ENCODE measurements around the gene FIP1L1.
"Not testable (repeated sequence)": the region's sequence is repeated elsewhere in the genome, so short reads cannot be mapped to it uniquely, and the experiment has no call there.

FIP1L1 gene

DNA sequence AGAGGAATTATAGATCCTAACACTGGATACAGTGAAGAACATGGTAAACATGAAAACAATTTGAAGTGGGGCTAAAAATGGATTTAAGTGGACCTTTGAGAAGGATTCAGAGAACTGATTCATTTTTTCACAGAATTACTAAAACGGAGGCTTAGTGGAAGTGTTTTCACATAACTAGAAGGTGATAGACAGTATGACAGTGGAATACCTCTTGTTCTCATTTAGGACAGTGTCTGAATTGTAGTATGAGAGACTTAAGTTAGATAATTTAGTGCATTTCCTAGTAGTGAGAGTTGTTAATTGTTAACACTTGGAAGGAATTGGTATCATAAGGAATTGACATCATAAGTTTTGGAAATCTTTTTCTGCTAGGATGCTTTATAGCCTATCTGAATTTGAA lies 64.1 kb downstream of the FIP1L1 start:
- H3K4me3 ChIP-seq (ENCODE audit: extremely low read depth, insufficient read depth, low read length, poor library complexity, severe bottlenecking), result no peak overlapping the region
- peaks cover 44% of the 10 kb centered on the region for H3K36me3 ChIP-seq (ENCODE audit: control insufficient read depth, insufficient read depth, low read length)
- no peak overlapping the region for H3K27ac ChIP-seq (ENCODE audit: low read depth, low read length, severe bottlenecking)
- 89 to 100% methylated on average over 1 of the region's 1 CpG for WGBS, 2 experiments (ENCODE audit: insufficient coverage in 2 of 2)
- H3K4me1 ChIP-seq (ENCODE audit: control insufficient read depth, insufficient read depth, low read length, poor library complexity, severe bottlenecking), result no peaks in the 10 kb centered on the region
- no peaks in the 10 kb centered on the region for H3K9me3 ChIP-seq (ENCODE audit: control insufficient read depth, low read length)

DNA sequence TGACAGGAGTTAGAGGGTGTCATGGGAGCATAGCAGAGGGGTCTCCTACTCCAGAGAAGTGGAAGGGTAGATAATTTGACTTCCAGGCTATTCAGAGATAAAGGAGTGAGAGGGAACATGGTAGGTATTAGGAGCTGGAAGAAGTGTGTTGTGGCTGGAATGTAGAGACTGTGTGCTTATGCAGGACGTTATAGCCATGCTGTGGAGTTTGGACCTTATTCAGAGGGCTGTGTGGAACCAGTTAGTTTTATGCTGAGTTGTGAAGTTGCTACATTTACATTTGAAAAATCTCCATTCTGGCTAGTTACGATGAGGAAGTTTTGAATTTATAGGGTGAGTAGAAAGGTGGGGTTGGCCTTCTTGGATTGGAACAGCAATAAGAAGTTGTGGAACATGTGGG lies 67.5 kb downstream of the FIP1L1 start:
- H3K4me1 ChIP-seq (ENCODE audit: control insufficient read depth, insufficient read depth, low read length, poor library complexity, severe bottlenecking), result no peaks in the 10 kb centered on the region
- 88 to 100% methylated on average over 1 of the region's 2 CpGs for WGBS, 2 experiments (ENCODE audit: insufficient coverage in 2 of 2)
- H3K36me3 ChIP-seq (ENCODE audit: control insufficient read depth, insufficient read depth, low read length), result peaks cover 39% of the 10 kb centered on the region
- H3K4me3 ChIP-seq (ENCODE audit: extremely low read depth, insufficient read depth, low read length, poor library complexity, severe bottlenecking), result no peak overlapping the region
- H3K9me3 ChIP-seq (ENCODE audit: control insufficient read depth, low read length), result no peaks in the 10 kb centered on the region
- H3K27ac ChIP-seq (ENCODE audit: low read depth, low read length, severe bottlenecking), result no peak overlapping the region

DNA sequence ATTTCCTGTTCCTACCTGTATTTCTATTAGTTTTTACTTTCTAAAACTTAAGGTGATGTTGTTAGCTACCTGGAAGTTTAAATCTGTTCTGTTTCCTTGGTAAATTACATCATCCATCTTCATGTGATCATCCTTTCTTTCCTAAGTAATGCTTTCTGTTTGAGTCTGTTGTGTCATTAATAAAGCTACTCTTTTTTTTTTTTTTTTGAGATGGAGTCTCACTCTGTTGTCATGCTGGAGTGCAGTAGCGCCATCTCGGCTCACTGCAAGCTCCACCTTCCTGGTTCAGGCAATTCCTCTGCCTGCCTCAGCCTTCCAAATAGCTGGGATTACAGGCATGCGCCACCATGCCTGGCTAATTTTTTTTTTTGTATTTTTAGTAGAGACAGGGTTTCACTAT lies 73.3 kb downstream of the FIP1L1 start:
- Histone ChIP-seq H3K4me1 (ENCODE audit: control insufficient read depth, insufficient read depth, low read length, poor library complexity, severe bottlenecking) (no peaks in the 10 kb centered on the region), H3K4me3 (ENCODE audit: extremely low read depth, insufficient read depth, low read length, poor library complexity, severe bottlenecking) (no peak overlapping the region), H3K36me3 (ENCODE audit: control insufficient read depth, insufficient read depth, low read length) (peaks cover 40% of the 10 kb centered on the region), H3K9me3 (ENCODE audit: control insufficient read depth, low read length) (no peaks in the 10 kb centered on the region), H3K27ac (ENCODE audit: low read depth, low read length, severe bottlenecking) (no peak overlapping the region)
- WGBS, 2 experiments (ENCODE audit: insufficient coverage in 2 of 2), result 89% methylated on average over 3 of the region's 3 CpGs; no CpG with 5 or more reads in 1 of the 2 experiments

DNA sequence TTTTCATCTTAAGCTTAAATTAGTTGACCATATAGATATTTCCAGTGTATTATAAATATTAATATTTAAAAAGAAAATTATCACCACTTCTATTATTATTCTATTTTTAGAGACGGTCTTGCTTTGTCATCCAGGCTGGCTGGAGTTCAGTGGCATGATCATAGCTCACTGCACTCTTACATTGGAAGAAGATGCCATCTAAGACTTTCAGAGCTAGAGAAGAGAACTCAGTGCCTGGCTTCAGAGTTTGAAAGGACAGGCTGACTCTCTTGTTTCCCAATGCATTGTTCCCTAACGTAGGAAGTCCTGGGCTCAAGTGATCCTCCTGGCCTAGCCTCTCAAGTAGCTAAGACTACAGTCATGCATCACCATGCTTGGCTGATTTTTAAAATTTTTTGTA lies 75.9 kb downstream of the FIP1L1 start:
- Histone ChIP-seq H3K36me3 (ENCODE audit: control insufficient read depth, insufficient read depth, low read length) (peaks cover 36% of the 10 kb centered on the region), H3K27ac (ENCODE audit: low read depth, low read length, severe bottlenecking) (no peak overlapping the region)
- WGBS, 2 experiments (ENCODE audit: insufficient coverage in 2 of 2), result 100% methylated on average over 1 to 2 of the region's 2 CpGs

DNA sequence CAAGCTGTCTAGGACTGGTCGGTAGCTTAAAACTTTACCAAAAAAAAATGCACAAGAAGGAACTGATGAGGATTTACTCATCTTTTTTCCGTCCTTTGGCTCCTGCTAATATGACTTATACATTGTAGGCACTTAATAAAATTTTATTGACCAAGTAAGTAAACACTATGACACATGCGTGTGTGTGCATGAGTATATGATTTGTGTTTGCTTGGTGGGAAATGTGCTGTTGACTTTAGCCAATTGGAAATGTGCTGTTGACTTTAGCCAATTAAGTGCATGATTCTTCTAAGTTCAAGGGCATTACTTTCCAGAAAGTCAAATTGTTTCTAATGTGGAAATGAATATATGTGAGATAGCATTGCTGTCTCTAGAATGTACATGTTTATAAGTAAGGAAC lies 78.3 kb downstream of the FIP1L1 start:
- Histone ChIP-seq H3K4me1 (ENCODE audit: control insufficient read depth, insufficient read depth, low read length, poor library complexity, severe bottlenecking) (no peaks in the 10 kb centered on the region), H3K4me3 (ENCODE audit: extremely low read depth, insufficient read depth, low read length, poor library complexity, severe bottlenecking) (no peak overlapping the region), H3K36me3 (ENCODE audit: control insufficient read depth, insufficient read depth, low read length) (peaks cover 42% of the 10 kb centered on the region), H3K27ac (ENCODE audit: low read depth, low read length, severe bottlenecking) (no peak overlapping the region), H3K9me3 (ENCODE audit: control insufficient read depth, low read length) (no peaks in the 10 kb centered on the region)
- WGBS, 2 experiments (ENCODE audit: insufficient coverage in 2 of 2), result 93 to 100% methylated on average over 2 of the region's 3 CpGs

More for the DNA sequence above, 75.9 kb downstream of the FIP1L1 start:
- Histone ChIP-seq H3K9me3 (ENCODE audit: control insufficient read depth, low read length) (no peaks in the 10 kb centered on the region), H3K4me3 (ENCODE audit: extremely low read depth, insufficient read depth, low read length, poor library complexity, severe bottlenecking) (no peak overlapping the region), H3K4me1 (ENCODE audit: control insufficient read depth, insufficient read depth, low read length, poor library complexity, severe bottlenecking) (no peaks in the 10 kb centered on the region)

DNA sequence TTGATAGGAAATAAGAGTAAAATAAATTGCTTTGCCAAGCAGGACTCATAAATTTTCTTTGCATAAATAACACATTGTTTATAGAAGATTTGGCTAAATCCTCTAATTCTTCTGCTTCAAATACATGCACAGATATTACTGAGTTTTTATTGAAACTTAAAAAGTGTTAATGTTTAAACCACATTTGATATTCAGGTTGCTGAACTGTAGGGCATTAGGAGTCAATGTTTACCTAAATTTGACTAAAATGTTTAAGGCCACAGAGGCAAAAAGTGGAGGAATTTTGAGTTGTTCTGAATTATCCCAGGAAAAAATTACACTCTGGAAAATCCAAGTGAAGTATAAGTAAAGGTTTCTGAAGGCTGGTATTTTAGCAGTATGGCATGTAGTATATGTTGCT lies 78.7 kb downstream of the FIP1L1 start:
- Histone ChIP-seq H3K36me3 (ENCODE audit: control insufficient read depth, insufficient read depth, low read length) (peaks cover 43% of the 10 kb centered on the region), H3K4me1 (ENCODE audit: control insufficient read depth, insufficient read depth, low read length, poor library complexity, severe bottlenecking) (no peaks in the 10 kb centered on the region), H3K4me3 (ENCODE audit: extremely low read depth, insufficient read depth, low read length, poor library complexity, severe bottlenecking) (no peak overlapping the region), H3K27ac (ENCODE audit: low read depth, low read length, severe bottlenecking) (no peak overlapping the region), H3K9me3 (ENCODE audit: control insufficient read depth, low read length) (no peaks in the 10 kb centered on the region)

DNA sequence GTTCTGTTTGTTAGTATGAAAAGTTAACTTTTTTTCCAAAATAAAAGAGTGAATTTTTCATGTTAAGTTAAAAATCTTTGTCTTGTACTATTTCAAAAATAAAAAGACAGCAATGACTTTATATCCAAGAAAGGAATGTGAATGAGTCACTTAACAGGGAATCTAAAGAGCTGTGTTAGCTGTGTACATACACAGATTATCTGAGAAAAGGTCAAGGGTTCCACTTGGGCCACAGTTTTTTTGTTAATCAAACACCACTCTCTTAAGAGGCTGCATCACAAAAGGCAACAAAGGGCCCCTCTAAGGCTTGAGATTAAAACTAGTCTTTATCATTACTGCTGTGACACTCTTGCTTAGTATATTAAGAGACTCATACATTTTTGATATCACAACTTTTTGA lies 82.1 kb downstream of the FIP1L1 start:
- Histone ChIP-seq H3K4me1 (ENCODE audit: control insufficient read depth, insufficient read depth, low read length, poor library complexity, severe bottlenecking) (no peaks in the 10 kb centered on the region), H3K36me3 (ENCODE audit: control insufficient read depth, insufficient read depth, low read length) (peaks cover 43% of the 10 kb centered on the region), H3K9me3 (ENCODE audit: control insufficient read depth, low read length) (no peaks in the 10 kb centered on the region), H3K4me3 (ENCODE audit: extremely low read depth, insufficient read depth, low read length, poor library complexity, severe bottlenecking) (no peak overlapping the region), H3K27ac (ENCODE audit: low read depth, low read length, severe bottlenecking) (no peak overlapping the region)

DNA sequence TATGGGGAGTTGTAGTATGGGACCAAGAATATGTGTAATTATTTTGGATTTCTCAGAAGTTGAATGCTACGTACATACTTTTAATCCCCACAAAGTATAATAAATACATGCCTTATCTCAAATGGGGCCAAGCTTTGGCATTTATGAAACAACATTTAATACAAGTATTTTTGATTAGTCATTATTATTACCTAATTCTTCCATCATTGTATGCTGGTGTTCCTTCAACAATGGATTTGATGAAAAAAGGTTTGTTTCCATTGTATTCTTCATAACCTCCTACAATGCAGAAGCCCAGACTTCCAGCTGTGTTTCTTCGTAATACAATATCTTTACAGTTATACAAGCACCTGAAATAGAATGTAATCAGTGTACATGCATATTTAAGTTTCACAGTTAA lies 83.8 kb downstream of the FIP1L1 start:
- no peak overlapping the region for H3K4me3 ChIP-seq (ENCODE audit: extremely low read depth, insufficient read depth, low read length, poor library complexity, severe bottlenecking)
- H3K9me3 ChIP-seq (ENCODE audit: control insufficient read depth, low read length), result no peaks in the 10 kb centered on the region
- WGBS, 2 experiments (ENCODE audit: insufficient coverage in 2 of 2), result no CpG with 5 or more reads among the region's 2 CpGs
- H3K36me3 ChIP-seq (ENCODE audit: control insufficient read depth, insufficient read depth, low read length), result peaks cover 32% of the 10 kb centered on the region
- no peak overlapping the region for H3K27ac ChIP-seq (ENCODE audit: low read depth, low read length, severe bottlenecking)
- no peaks in the 10 kb centered on the region for H3K4me1 ChIP-seq (ENCODE audit: control insufficient read depth, insufficient read depth, low read length, poor library complexity, severe bottlenecking)

DNA sequence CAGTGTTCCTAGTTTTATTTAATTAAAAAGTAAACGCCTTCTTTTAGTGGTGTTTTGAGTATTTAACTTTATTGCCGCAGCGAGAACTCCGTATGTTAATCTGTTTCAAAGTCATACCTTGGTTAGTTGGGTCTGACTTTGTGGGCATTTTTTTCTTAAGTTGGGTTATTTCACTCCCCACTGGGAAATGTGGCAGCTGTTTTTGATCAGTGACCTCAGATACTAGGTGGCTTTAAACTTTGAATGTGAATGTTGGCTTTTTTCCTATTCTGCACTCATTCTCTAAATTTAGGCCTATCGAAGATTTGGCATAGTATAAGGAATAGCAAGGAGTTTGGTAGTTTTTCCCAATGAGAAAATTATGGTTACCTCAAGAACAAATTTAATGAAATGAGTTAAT lies 85.9 kb downstream of the FIP1L1 start:
- peaks cover 27% of the 10 kb centered on the region for H3K36me3 ChIP-seq (ENCODE audit: control insufficient read depth, insufficient read depth, low read length)
- no peak overlapping the region for H3K4me3 ChIP-seq (ENCODE audit: extremely low read depth, insufficient read depth, low read length, poor library complexity, severe bottlenecking)
- no peaks in the 10 kb centered on the region for H3K9me3 ChIP-seq (ENCODE audit: control insufficient read depth, low read length)
- 98 to 100% methylated on average over 3 to 5 of the region's 5 CpGs for WGBS, 2 experiments (ENCODE audit: insufficient coverage in 2 of 2)
- no peaks in the 10 kb centered on the region for H3K4me1 ChIP-seq (ENCODE audit: control insufficient read depth, insufficient read depth, low read length, poor library complexity, severe bottlenecking)
- H3K27ac ChIP-seq (ENCODE audit: low read depth, low read length, severe bottlenecking), result no peak overlapping the region

DNA sequence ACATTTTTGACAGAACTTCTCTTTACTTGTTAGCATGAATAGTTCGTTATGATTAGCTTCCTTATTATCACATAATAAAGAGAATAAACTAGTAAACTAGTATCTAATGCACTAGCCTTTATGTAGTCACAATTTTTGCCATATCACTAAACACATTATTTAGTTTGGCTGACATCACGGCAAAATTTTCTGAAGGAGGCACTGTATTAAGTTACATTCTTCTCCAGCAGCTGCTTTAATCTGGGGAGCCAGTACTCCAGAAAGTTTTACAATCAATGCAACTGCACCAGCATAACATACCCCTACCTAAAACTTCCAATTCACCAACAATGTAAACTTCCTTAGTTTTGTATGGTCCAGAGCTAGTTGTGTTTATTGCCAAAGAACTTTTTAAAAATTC lies 87.8 kb downstream of the FIP1L1 start:
- WGBS, 2 experiments (ENCODE audit: insufficient coverage in 2 of 2), result 100% methylated on average over 1 of the region's 2 CpGs
- Histone ChIP-seq H3K4me3 (ENCODE audit: extremely low read depth, insufficient read depth, low read length, poor library complexity, severe bottlenecking) (no peak overlapping the region), H3K36me3 (ENCODE audit: control insufficient read depth, insufficient read depth, low read length) (peaks cover 20% of the 10 kb centered on the region), H3K9me3 (ENCODE audit: control insufficient read depth, low read length) (no peaks in the 10 kb centered on the region), H3K4me1 (ENCODE audit: control insufficient read depth, insufficient read depth, low read length, poor library complexity, severe bottlenecking) (no peaks in the 10 kb centered on the region), H3K27ac (ENCODE audit: low read depth, low read length, severe bottlenecking) (no peak overlapping the region)

DNA sequence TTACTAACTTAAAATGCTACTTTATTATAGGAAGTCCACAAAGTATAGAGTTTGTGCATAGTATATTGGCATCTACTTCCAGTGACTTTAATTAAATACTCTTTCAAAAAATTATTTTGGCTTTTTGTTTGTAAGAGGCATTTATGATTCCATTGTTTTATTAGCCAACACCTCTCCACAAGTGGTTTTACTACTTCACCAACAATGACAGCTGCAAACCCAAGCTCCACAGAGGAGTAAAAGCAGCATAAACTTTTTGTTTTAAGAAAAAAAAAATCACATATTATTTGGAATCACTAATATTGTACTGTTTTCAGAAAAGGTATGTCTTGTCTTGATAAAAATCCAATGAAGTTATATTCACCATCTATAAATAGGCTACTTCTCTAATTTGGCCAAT lies 88.5 kb downstream of the FIP1L1 start:
- no peak overlapping the region for H3K27ac ChIP-seq (ENCODE audit: low read depth, low read length, severe bottlenecking)

DNA sequence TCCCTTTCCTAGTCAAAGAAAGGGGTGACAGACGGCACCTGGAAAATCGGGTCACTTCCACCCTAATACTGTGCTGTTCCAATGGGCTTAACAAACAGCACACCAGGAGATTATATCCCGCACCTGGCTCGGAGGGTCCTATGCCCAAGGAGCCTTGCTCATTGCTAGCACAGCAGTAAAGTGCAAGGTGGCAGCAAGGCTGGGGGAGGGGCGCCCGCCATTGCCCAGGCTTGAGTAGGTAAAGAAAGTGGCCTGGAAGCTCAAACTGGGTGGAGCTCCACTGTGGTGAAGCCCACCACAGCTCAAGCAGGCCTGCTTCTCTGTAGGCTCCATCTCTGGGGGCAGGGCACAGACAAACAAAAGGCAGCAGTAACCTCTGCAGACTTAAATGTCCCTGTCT lies 89.1 kb downstream of the FIP1L1 start:
- H3K9me3 ChIP-seq (ENCODE audit: control insufficient read depth, low read length); H3K4me1 ChIP-seq (ENCODE audit: control insufficient read depth, insufficient read depth, low read length, poor library complexity, severe bottlenecking); H3K27ac ChIP-seq (ENCODE audit: low read depth, low read length, severe bottlenecking); H3K4me3 ChIP-seq (ENCODE audit: extremely low read depth, insufficient read depth, low read length, poor library complexity, severe bottlenecking): not testable (repeated sequence)
- WGBS, 2 experiments (ENCODE audit: insufficient coverage in 2 of 2), result 90 to 93% methylated on average over 4 to 5 of the region's 6 CpGs
- peaks cover 15% of the 10 kb centered on the region for H3K36me3 ChIP-seq (ENCODE audit: control insufficient read depth, insufficient read depth, low read length)

More for the DNA sequence above, 88.5 kb downstream of the FIP1L1 start:
- Histone ChIP-seq H3K4me1 (ENCODE audit: control insufficient read depth, insufficient read depth, low read length, poor library complexity, severe bottlenecking) (no peaks in the 10 kb centered on the region), H3K36me3 (ENCODE audit: control insufficient read depth, insufficient read depth, low read length) (peaks cover 20% of the 10 kb centered on the region), H3K4me3 (ENCODE audit: extremely low read depth, insufficient read depth, low read length, poor library complexity, severe bottlenecking) (no peak overlapping the region), H3K9me3 (ENCODE audit: control insufficient read depth, low read length) (no peaks in the 10 kb centered on the region)
